ENCODE measurements around the gene PRPF38A.

Gene PRPF38A

GRCh38 chr1:52463891-52464290 is 59.5 kb downstream of the PRPF38A start:
- DNase-seq: no peak

DNA sequence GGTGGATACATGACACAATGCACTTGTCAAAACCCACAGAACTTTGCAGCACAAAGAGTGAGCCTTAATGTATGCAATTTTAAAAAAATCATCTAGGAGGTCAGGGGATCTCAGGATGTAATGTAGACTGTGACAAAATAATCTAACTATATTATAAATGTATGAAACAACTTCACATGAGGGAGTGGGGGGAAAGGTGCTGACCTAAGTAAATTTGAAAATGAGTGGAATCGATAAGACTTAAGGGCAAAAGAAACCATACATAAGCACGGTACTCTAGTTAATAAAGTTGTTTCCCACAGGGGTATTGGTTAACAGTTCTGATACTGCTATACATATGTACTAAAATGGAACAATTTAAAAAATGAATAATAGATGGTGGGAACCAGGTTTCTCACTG is 64.7 kb downstream of the PRPF38A start:
- no peak for DNase-seq

Data from T-helper 2 cell (primary cell).